GM21529 (cell line): ENCODE data around the gene EDEM3.
A peak's percentile ranks its signal among the peaks of the same experiment; 100 is the strongest.
"Not testable (repeated sequence)": the region's sequence is repeated elsewhere in the genome, so short reads cannot be mapped to it uniquely, and the experiment has no call there.

Source experiments
- ATAC-seq: cut with Tn5 transposase; IDR thresholded peaks from one replicate; pipeline ENCODE4 v1.9.1; 2021; ENCODE audit not compliant: unreplicated experiment

The EDEM3 gene, protein sequence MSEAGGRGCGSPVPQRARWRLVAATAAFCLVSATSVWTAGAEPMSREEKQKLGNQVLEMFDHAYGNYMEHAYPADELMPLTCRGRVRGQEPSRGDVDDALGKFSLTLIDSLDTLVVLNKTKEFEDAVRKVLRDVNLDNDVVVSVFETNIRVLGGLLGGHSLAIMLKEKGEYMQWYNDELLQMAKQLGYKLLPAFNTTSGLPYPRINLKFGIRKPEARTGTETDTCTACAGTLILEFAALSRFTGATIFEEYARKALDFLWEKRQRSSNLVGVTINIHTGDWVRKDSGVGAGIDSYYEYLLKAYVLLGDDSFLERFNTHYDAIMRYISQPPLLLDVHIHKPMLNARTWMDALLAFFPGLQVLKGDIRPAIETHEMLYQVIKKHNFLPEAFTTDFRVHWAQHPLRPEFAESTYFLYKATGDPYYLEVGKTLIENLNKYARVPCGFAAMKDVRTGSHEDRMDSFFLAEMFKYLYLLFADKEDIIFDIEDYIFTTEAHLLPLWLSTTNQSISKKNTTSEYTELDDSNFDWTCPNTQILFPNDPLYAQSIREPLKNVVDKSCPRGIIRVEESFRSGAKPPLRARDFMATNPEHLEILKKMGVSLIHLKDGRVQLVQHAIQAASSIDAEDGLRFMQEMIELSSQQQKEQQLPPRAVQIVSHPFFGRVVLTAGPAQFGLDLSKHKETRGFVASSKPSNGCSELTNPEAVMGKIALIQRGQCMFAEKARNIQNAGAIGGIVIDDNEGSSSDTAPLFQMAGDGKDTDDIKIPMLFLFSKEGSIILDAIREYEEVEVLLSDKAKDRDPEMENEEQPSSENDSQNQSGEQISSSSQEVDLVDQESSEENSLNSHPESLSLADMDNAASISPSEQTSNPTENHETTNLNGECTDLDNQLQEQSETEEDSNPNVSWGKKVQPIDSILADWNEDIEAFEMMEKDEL

DNA sequence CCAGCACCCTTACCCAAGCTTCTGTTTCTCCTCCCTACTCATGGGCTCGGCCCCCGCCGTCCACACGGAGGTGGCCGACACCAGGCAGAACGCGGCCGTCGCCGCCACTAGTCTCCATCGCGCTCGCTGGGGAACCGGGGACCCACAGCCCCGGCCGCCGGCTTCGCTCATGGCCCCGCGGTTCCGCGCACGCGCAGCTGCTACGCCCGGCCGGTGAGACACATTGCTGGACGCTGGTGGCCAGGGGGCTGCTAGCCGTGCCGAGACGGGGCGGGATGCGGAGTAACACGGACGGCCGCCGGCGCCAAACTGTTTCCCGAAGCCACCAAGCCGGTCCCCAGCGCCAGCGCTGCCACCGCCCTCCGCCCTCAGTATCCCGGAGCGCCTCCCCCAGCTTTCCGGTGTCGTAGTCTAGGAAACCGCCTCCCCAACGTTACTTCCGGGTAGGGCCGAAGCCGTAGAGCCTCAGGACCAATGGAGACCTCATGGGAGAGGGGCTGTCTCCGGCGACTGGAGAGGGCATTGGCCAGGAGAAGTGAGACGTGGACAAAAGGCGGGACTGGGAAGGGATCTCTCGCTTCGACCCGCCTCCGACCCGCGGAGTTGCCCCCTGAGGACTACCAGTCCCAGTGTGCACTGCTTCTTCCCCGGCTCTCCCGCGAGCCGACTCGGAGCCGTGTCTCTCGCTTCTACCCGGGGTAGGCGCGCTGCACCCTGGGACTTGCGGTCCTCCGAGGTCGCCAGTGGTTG is at the start of gene EDEM3:
Gene EDEM3, minus strand, starts transcription at position 383 of the 750 bp plus-strand sequence. Its CDS starts 212 bp downstream, at position 171.
- peak; percentile 90 for ATAC-seq

DNA sequence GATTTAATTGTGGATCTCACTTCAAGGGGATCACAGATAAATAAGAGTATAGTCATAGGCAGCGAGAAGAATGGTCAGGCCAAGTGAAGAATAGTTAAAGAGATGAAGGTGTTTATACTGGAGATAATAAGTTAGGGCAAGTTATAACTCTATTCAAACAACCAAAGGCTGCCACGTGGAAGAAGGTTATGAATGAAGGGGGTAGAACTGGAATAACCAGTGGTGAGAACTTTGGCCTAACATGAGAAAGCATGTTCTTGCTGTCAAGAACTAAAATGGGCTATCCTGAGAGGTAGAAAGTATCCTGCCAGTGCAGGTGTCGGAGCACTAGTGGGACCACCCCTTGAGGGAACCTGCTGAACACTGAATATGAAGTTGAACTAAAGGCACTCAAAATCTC is 49.6 kb upstream of the EDEM3 start:
- no peak for ATAC-seq

DNA sequence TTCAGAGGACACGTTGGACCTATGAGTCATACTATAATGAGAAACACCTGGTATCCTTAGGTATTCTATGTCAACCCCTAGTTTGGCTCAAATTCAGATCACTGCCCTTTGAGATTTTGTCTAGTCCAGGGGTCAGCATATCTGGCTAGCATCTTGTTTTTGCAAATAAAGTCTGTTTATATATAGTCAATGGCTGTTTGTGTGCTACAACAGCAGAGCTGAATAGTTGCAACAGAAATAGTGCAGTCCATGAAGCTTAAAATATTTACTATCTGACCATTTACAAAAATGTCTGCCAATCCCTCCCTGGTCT is 48.5 kb upstream of the EDEM3 start:
- ATAC-seq, result no peak

DNA sequence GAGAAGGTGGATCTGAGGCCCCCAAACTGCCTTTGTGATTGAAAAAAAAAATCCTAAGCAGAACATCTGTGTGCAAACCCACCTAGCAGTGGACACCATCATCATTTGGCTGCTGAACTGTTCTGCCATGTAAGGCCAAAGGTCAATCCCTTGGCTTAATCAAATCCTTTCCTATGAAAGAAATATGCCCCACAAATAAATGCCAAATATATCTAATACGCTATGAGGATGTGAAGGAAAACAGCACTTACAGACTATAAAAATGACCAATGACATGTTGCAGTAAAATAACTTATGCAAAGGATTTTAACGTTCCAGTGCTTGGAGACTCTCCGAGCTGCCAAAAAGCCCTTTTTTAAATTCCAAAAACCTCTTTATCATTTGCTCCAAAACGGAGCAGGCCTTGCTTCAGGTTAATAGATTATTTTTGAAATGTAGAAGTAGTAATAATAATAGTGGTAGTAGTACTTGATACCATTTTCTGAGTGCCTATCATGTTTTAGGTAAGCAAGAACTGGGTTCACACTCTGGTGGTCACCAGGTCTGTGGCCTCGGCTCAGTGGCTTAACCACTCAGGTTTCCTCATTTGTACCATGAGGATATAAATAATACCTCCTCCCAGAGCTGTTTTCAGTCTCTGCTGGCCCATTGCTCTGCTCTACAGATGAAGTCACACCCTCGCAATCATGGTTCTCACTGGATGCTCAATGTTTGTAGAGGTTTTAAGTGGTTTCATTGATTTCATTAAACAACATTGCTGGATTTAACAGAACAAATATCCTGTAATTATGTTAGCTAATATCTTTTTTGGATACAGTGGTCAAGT is 47.9 kb upstream of the EDEM3 start:
- ATAC-seq, result no peak

DNA sequence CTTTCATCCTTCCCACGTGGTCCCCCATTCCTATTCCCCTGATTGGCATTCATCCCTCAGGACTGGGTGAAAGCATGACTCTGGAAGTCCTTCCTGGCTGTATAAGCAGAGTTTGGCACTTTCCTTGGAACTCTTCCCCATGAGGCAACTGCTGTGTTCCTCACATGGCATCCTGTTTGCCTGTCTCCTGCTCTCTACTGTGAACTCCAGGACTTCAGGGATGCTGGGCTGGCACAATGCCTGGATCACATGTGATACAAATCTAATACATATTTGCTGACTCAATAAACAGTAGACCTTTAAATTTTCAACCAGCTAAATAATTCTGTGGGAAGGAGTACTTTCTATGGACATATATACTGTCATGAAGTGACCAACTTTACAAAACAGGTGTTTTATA is 46.8 kb upstream of the EDEM3 start:
- ATAC-seq, result no peak

DNA sequence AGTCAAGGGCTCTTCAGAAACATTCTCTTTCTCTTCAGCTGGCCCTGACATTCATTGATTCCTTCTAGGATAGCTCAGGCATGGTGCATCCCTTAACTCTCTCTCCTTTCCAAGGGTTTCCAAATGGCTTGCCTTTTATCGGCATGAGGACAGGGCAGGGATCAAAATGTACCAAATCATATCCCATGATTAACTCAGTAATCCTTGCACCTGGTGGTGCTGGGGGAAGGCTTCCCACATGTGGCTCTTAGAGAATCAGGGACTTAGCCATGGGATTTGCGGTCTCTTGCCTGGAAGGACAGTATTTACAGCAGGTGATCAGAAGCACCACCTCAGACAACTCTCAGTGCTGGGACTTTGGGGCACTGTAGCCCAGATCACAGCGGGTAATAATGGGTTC is 46.2 kb upstream of the EDEM3 start:
- no peak for ATAC-seq

DNA sequence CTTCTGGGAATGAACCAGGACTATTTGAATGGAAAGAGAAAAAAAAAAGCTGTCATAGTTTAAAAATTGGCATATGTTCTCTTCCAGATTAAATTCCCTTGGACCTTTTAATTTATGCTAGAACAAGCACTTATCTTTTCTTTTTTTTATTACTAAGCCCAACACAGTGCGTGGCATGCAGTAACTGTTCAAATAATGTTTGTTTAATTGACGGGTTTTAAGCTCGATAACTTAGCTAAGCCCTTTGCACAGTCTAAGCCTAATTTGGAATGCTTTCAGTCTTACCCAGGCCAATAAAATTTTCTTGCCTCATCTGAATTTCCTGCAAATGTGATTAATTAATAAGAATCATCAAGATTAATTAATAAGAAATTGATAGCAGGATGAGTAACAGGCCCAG is 39.3 kb upstream of the EDEM3 start:
- no peak for ATAC-seq

DNA sequence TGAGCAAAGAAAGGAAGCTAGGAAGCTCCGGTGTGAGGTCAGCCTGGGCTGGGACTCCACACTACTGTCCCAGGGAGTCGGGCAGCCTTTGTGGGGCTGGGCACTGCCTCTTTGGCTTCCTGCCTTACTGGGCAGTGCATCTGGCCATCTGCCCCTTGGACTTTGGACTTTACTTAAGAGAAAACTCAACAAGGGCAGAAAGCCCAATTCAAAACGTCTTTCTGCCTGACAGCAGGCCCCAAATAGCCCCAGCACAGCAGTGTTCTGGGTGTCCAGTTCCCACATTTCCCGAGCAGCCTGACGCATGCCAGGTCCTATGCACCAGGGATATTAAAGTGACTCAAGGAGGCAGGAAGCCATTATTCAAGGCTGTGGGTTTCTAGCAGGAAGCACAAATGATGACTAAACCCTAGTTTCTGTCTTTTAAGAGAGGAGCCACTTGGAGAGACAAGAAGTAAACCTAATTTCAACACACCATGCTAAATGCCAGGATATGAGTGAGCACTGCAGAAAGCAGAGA is 37.9 kb upstream of the EDEM3 start:
- ATAC-seq, result no peak

DNA sequence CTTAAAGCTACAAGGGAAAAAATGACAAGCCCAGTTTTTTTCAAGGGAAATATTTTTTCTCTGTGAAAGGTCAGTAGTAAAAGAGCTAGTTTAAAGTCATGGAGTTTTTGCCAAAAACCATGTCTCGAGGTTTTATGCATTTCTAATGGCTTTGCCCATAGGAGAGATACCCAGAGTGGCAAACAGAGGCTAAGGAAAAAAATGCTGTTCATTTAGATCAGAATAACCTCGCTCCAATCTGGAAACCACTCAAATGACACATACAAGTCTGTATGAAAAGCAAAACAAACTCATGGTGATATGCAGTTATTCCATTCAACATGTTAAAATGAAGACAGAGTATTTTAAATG is 36.9 kb upstream of the EDEM3 start:
- ATAC-seq, result no peak

DNA sequence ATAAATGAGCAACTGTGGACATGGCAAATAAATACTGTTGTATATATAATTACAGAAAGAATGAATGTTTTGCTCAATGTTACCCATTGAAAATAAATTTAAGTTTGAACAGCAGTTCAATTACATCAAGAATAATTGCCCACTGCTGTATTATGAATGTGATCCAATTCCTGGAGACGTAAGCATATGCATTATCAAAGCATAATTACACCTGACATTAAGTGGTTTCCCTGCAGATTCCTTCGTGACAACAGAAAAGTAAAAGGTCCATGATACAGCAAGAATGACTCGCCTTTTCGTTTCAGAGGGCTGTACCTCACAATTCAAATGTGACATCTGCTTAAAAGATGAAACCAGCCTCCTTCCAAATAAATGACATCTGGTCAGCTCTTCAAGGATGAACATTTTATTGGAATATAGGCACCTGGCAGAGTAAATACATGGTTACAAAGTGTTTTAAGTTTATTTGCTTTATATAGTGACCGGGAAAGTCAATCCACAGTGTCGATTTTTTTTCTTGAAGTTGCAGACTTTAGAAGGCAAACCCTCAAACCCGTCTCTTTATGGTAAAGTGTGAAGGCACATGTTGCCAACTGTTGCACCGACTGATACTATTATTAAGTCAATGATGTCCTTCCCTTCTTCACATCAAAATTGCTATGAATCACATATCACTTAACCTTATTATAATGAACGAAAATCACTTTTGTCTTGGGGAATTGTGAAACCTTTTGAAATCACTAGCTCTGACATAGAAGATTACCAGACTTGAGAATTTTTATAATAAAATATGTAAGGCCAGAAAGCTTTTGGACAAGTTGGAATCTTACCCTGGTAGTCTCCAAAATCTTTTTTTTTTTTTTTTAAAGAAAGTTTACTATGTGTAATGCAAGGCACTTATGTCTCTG is 36.2 kb upstream of the EDEM3 start:
- no peak for ATAC-seq

DNA sequence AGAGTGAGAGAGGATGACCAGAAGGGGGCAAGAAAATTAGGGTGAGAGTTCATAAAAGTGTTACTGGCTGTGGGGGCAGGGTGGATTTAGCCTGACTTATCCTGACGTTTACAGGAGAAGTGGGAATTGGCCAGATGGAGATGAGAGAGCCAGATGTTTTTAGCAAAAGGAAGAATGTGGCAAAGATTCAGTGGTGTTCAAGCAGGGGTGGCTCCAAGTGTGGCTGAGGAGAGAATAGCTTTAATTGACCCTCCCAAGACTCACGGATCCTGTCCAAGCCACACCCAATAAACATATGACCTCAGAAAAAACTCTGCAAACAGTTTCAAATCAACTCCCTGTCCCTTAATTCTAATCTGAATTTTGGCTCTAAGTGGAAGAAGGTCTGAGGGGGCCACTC is 35.2 kb upstream of the EDEM3 start:
- ATAC-seq, result no peak

DNA sequence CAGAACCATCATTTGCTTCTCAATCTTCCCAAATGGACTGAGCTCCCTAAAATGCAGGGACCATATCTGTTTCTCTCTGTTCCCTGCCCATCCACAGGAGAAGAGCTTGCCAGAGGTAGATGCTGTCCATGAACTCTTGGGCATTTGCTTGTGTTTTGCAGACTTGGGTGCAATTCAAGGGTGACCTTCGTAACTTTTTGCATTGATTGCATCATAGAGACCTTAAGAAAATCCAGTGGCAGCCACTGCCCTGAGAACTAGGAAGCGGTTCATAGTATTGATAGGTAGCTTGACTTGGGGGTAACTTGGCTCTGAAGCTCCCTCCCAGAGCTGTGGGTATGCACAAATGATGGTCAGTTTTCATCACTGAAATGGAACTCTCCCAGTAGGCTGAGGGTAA is 34.3 kb upstream of the EDEM3 start:
- ATAC-seq, result no peak

DNA sequence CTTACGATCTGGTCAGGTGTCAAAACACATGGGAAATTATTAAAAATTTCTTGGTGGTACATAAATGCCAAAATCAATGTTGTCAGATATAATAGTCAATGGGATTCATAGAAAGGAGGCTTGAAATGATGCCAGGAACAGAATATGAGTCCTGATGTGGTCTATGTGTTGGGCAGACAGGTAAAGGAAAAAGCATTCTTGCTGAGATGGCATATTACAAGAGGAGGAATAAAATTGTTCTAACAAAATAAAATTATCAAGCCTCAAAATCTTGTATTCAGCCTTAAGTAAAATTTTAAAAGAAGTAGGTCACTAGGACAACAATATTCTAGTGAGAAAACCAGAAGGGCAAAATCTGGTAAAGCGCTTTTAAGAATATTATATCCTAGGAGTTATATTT is 30.9 kb upstream of the EDEM3 start:
- ATAC-seq, result no peak

DNA sequence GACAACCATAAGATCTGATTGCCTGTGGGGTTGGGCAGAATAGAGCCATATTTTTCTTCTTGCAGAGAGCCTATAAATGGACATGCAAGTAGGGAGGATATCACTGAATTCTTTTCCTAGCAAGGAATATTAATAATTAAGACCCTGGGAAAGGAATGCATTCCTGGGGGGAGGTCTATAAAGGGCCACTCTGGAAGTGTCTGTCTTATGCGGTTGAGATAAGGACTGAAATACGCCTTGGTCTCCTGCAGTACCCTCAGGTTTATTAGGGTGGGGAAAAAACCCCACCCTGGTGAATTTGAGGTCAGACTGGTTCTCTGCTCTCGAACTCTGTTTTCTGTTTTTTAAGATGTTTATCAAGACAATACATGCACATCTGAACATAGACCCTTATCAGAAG is 29.1 kb upstream of the EDEM3 start:
- ATAC-seq, result not testable (repeated sequence)

DNA sequence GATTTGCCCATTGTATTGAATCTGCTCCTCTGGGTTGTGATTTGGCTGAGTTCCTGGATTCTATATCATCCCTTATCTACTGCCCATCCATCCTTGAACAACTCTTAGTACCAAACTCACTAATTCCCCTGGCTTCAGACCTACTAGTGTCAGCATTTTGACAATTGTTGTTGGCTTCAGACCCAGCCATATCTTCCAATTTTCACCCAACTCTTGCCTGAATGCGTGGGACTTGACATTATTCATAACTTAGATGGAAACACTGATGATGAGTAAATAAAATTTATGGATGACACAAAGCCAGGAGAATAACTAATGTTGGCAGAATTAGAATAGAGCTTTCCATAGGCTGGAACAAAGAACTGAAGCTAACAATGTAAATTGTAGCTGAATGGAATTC is 27.3 kb upstream of the EDEM3 start:
- ATAC-seq, result no peak

DNA sequence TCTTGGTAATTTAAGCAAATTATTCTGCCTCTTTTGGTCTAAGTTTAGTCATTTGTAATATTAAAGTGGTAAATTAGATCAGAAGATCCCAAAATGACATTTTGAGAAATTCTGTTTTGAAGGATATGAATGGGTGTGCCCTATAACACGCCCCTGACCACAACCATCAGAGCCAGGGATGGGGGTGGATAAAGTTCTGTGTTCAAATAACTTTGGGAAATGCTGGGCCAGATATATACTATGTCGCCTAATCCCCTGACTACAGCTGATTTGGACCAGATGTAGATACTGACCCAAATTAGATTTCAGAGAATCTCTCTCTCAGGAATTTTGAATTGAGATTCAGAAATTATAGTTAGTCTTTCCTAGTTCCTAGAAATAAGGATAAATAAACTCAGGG is 21.2 kb upstream of the EDEM3 start:
- ATAC-seq, result no peak

DNA sequence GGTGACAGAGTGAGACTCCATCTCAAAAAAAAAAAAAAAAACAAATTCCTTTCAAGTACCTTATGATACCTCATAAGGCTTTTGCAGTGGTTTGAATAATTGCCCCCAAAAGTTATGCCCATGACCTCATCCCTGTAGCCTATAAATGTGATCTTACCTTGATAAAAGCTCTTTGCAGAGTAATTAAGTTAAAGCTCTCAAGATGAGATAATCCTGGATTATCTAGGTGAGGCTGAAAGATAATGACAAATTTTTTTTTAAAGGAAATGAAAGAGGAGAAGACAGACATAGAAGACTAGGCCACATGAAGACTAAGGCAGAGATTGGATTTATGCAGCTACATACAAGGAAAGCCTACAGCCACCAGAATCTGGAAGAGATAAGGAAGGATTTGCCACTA is 20.7 kb upstream of the EDEM3 start:
- ATAC-seq, result no peak

DNA sequence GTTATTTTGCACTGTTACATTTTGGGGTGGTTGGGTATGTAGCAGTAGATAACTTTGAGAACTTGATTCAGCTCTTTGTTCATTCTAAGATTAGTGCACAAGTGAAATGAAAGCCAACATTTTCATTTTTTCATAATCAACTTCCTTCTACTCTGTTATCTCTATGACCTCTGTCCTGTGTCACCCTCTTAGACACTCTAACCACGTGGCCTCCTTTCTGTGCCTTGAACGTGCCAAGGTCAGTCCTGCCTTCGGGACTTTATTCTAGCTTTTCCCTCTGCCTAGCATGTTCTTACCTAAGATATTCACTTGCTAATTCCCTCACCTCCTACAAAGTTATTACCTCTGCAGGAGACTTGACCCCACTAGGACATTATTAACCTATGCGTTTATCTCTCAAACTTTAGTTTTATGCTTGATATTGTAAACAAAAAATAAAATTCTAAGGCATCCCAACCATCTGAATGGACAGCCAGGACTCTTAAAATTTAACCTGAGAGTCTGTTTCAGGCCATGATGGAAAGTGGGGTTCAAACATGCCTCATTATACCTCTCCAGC is 19.2 kb upstream of the EDEM3 start:
- ATAC-seq, result no peak

DNA sequence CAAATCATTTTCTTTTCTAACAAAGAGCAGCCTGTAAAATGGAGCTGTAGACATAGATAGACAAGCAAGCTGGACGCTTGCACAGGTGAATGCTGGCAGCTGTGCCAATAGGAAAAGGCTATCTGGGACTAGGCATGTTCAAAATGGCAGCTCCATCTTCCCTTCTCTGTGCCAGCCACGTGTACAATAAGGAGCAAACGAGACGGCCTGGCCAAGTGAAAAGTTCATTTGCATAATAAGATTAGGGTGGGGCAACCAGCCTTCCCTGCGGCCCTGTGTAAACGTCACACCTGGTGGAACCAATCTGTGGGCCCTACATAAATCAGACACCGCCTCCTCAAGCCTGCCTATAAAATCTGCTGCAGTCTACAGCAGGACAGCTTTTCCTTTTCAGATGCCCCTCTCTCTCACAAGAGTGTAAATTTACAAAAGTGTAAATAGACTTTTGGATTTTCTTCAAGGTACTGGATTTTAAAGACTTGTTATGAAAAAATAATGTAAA is 16.6 kb upstream of the EDEM3 start:
- ATAC-seq, result no peak
